ENCODE results near the gene ZNF324B.

- no peak for TF ChIP-seq CTCF (IDR thresholded peaks at IDR 0.05)
- TF ChIP-seq ZFX (IDR thresholded peaks at IDR 0.05; ENCODE audit: borderline replicate concordance), result no peak
These were observed 26.4 kb downstream of the ZNF324B start for GRCh38 chr19:58477871-58478270.

All from 22Rv1 (cell line).